Adipocyte (in vitro differentiated cells): ENCODE measurements around the gene SAMM50.

Source experiments
- DNase-seq: peaks from one replicate; pipeline ENCODE4 v3.0.0-alpha.2; 2015; ENCODE audit warnings: low read depth
- H3K27me3 ChIP-seq: replicated peaks from 2 replicates; pipeline ENCODE4 v1.7.0; 2013; ENCODE audit warnings: mild to moderate bottlenecking, low read length, moderate library complexity; ENCODE audit not compliant: control insufficient read depth, insufficient read depth
- H3K36me3 ChIP-seq: 2 replicates; pipeline ENCODE4 v1.7.0; 2013; ENCODE audit warnings: low read length, mild to moderate bottlenecking, moderate library complexity; ENCODE audit not compliant: control insufficient read depth, insufficient read depth, severe bottlenecking
- H3K4me1 ChIP-seq: 2 replicates; pipeline ENCODE4 v1.7.0; 2013; ENCODE audit warnings: mild to moderate bottlenecking, low read length, moderate library complexity; ENCODE audit not compliant: control insufficient read depth, insufficient read depth
- H3K4me3 ChIP-seq: 2 replicates; pipeline ENCODE4 v1.7.0; 2013; ENCODE audit warnings: mild to moderate bottlenecking, low read length, moderate library complexity
- H3K9ac ChIP-seq: 2 replicates; pipeline ENCODE4 v1.7.0; 2013; ENCODE audit warnings: mild to moderate bottlenecking, low read length, moderate library complexity
- H3K9me3 ChIP-seq: 2 replicates; pipeline ENCODE4 v1.7.0; 2013; ENCODE audit warnings: mild to moderate bottlenecking, low read length, moderate library complexity; ENCODE audit not compliant: control insufficient read depth

The SAMM50 gene

GRCh38 chr22:43980996-43981395 is 25.8 kb downstream of the SAMM50 start:
- Histone ChIP-seq H3K4me3 (no peak overlapping the region), H3K9me3 (no peaks in the 10 kb centered on the region), H3K27me3 (no peaks in the 10 kb centered on the region), H3K9ac (no peak overlapping the region), H3K4me1 (no peaks in the 10 kb centered on the region), H3K36me3 (peaks cover 97% of the 10 kb centered on the region)
- no peak for DNase-seq

GRCh38 chr22:43983808-43984207 is 28.6 kb downstream of the SAMM50 start:
- Histone ChIP-seq H3K9ac (no peak overlapping the region), H3K9me3 (no peaks in the 10 kb centered on the region), H3K36me3 (peaks cover 94% of the 10 kb centered on the region), H3K4me3 (no peak overlapping the region), H3K27me3 (no peaks in the 10 kb centered on the region), H3K4me1 (no peaks in the 10 kb centered on the region)
- no peak for DNase-seq

- DNase-seq, result no peak
- Histone ChIP-seq H3K36me3 (peaks cover 94% of the 10 kb centered on the region), H3K4me3 (no peak overlapping the region), H3K9me3 (no peaks in the 10 kb centered on the region), H3K4me1 (no peaks in the 10 kb centered on the region), H3K27me3 (no peaks in the 10 kb centered on the region), H3K9ac (no peak overlapping the region)
These were observed 30.3 kb downstream of the SAMM50 start for GRCh38 chr22:43985532-43985931.

GRCh38 chr22:43988116-43988820 is 33.0 kb downstream of the SAMM50 start:
- Histone ChIP-seq H3K9ac (no peak overlapping the region), H3K4me3 (no peak overlapping the region), H3K36me3 (peaks cover 92% of the 10 kb centered on the region), H3K4me1 (peaks cover 13% of the 10 kb centered on the region), H3K9me3 (no peaks in the 10 kb centered on the region), H3K27me3 (no peaks in the 10 kb centered on the region)
- DNase-seq, result peak; percentile 91

DNA sequence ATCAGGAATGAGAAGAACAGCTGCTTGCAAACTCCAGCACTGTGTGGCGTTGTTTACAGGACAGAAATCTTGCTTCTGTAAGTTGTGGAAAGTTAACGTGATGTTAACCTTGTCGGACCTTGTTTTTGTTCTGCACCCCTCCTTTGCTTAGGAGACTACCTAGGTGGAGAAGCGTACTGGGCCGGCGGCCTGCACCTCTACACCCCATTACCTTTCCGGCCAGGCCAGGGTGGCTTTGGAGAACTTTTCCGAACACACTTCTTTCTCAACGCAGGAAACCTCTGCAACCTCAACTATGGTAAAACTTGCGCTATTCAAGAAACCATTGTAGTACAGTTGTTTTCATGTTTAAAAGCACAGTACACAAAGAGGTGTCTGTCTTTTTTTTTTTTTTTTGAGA is 33.7 kb downstream of the SAMM50 start:
- H3K36me3 ChIP-seq, result peaks cover 86% of the 10 kb centered on the region
- DNase-seq, result no peak
- H3K9me3 ChIP-seq, result no peaks in the 10 kb centered on the region
- no peaks in the 10 kb centered on the region for H3K27me3 ChIP-seq
- no peak overlapping the region for H3K9ac ChIP-seq
- no peak overlapping the region for H3K4me3 ChIP-seq
- H3K4me1 ChIP-seq, result peaks cover 19% of the 10 kb centered on the region

DNA sequence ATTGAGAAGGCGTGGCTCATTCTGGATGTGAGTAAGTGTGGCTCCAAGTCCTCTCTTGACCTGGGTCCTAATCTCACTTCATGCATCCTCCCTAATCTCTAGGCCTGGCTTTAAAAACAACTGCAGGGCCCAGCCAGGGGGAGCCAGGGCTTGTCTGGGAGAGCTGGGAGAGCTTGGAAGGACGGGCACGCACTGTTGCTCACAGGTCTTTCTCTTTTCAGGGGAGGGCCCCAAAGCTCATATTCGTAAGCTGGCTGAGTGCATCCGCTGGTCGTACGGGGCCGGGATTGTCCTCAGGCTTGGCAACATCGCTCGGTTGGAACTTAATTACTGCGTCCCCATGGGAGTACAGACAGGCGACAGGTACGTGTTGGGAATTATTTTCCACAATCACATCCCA is 34.8 kb downstream of the SAMM50 start:
- peaks cover 89% of the 10 kb centered on the region for H3K36me3 ChIP-seq
- DNase-seq, result no peak
- no peak overlapping the region for H3K4me3 ChIP-seq

GRCh38 chr22:43991316-43992020 is 36.2 kb downstream of the SAMM50 start:
- peaks cover 90% of the 10 kb centered on the region for H3K36me3 ChIP-seq
- DNase-seq, result no peak
- H3K27me3 ChIP-seq, result no peaks in the 10 kb centered on the region
- no peaks in the 10 kb centered on the region for H3K9me3 ChIP-seq
- H3K4me1 ChIP-seq, result peaks cover 22% of the 10 kb centered on the region
- no peak overlapping the region for H3K4me3 ChIP-seq
- H3K9ac ChIP-seq, result no peak overlapping the region

More for the DNA sequence above, 34.8 kb downstream of the SAMM50 start:
- Histone ChIP-seq H3K27me3 (no peaks in the 10 kb centered on the region), H3K9ac (no peak overlapping the region), H3K4me1 (peaks cover 22% of the 10 kb centered on the region), H3K9me3 (no peaks in the 10 kb centered on the region)

- Histone ChIP-seq H3K4me3 (no peak overlapping the region), H3K27me3 (no peaks in the 10 kb centered on the region), H3K9me3 (no peaks in the 10 kb centered on the region), H3K36me3 (peaks cover 90% of the 10 kb centered on the region), H3K4me1 (peaks cover 22% of the 10 kb centered on the region), H3K9ac (no peak overlapping the region)
- DNase-seq, result peak; percentile 13
These were observed 37.1 kb downstream of the SAMM50 start for GRCh38 chr22:43992331-43992821.

DNA sequence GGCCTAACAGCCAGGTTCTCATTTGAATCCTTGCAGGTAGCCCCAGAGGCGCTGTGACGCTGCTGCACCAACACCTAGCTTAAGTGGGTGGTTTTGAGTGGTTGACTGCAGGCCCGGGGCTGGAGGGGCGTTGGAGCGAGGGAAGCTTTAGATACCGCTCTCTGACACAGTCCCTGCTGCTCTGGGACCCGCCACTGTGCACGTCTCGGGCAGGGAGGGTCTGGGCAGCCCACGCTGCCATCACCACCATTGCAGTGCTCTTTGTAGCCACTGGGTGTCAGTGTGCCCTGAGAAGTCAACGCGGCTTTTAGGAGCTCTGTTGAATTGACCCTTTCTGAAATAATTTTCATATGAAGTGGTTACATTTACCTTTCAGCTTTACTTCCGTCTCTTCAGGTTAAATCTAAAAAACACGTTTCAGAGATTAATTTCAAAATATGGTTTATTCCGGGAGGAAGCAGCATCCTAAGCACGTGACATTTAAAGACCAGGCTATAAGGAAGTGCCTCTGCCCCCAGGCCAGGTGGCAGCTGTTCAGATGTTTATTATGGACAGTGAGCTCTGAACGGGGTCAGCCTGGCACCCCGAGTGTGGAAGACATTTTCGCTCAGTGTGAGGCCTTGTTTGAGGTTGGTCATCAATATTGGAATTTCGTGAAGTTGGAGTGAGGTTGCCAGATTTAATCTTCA is 38.0 kb downstream of the SAMM50 start:
- H3K9ac ChIP-seq, result no peak overlapping the region
- H3K4me1 ChIP-seq, result peaks cover 22% of the 10 kb centered on the region
- H3K9me3 ChIP-seq, result no peaks in the 10 kb centered on the region
- no peak overlapping the region for H3K4me3 ChIP-seq
- H3K27me3 ChIP-seq, result no peaks in the 10 kb centered on the region
- peaks cover 91% of the 10 kb centered on the region for H3K36me3 ChIP-seq
- DNase-seq, result peak; percentile 84

DNA sequence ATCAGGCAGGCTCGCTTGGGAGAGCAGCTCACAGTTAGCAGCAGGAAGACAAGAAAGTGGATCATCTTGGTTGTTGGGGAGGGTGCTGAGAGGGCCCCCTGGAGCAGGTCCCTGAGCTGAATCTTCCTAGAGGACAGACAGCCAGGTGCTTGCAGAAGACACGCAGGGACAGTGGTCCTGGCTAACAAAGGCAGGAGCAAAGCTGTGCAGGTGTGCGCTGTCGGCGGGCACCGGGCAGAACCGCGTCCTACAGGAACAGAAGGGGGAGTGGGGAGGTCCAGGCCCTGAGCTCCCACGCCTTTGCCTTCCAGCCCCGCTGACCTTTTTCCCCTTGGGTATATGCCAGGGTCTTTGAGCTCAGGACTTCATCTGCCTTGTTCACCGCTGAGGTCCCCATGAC is 38.8 kb downstream of the SAMM50 start:
- no peaks in the 10 kb centered on the region for H3K27me3 ChIP-seq
- peaks cover 22% of the 10 kb centered on the region for H3K4me1 ChIP-seq
- DNase-seq, result no peak
- peaks cover 91% of the 10 kb centered on the region for H3K36me3 ChIP-seq
- H3K9me3 ChIP-seq, result no peaks in the 10 kb centered on the region
- H3K4me3 ChIP-seq, result no peak overlapping the region
- no peak overlapping the region for H3K9ac ChIP-seq

DNA sequence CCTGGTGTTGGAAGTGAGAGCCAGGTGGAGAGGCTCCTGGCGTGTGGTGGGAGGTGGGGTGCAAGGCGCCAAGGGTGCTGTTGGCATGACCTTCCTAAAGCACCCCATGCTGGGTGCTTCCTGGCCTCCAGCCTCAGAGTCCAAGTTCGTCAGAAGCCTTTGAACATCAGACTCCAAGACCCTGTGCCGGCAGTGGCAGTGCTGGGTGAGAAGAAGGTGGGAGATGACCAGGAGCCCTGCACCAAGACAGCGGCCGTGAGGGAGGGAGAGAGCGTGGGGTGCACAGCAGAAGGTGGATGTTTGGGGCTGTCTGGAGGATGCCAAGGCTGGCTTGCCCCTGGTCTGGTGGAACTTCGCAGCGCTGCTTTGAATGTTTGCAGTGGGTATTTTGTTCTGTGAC is 39.2 kb downstream of the SAMM50 start:
- DNase-seq, result no peak
- no peaks in the 10 kb centered on the region for H3K9me3 ChIP-seq
- no peak overlapping the region for H3K4me3 ChIP-seq
- H3K36me3 ChIP-seq, result peaks cover 91% of the 10 kb centered on the region
- no peaks in the 10 kb centered on the region for H3K27me3 ChIP-seq
- peaks cover 22% of the 10 kb centered on the region for H3K4me1 ChIP-seq
- H3K9ac ChIP-seq, result no peak overlapping the region
